Activated CD8-positive, alpha-beta memory T cell treated with anti-CD3 and anti-CD28 coated beads for 4 hours (primary cell): ENCODE measurements around the gene TACR1.
"Not testable (repeated sequence)": the region's sequence is repeated elsewhere in the genome, so short reads cannot be mapped to it uniquely, and the experiment has no call there.

Source experiments
- DNase-seq, 2 donors: peaks; one replicate each; pipeline ENCODE4 v3.0.0-alpha.2; 2020; ENCODE audit warnings: low read depth in 2 of 2

Gene TACR1, protein sequence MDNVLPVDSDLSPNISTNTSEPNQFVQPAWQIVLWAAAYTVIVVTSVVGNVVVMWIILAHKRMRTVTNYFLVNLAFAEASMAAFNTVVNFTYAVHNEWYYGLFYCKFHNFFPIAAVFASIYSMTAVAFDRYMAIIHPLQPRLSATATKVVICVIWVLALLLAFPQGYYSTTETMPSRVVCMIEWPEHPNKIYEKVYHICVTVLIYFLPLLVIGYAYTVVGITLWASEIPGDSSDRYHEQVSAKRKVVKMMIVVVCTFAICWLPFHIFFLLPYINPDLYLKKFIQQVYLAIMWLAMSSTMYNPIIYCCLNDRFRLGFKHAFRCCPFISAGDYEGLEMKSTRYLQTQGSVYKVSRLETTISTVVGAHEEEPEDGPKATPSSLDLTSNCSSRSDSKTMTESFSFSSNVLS

DNA sequence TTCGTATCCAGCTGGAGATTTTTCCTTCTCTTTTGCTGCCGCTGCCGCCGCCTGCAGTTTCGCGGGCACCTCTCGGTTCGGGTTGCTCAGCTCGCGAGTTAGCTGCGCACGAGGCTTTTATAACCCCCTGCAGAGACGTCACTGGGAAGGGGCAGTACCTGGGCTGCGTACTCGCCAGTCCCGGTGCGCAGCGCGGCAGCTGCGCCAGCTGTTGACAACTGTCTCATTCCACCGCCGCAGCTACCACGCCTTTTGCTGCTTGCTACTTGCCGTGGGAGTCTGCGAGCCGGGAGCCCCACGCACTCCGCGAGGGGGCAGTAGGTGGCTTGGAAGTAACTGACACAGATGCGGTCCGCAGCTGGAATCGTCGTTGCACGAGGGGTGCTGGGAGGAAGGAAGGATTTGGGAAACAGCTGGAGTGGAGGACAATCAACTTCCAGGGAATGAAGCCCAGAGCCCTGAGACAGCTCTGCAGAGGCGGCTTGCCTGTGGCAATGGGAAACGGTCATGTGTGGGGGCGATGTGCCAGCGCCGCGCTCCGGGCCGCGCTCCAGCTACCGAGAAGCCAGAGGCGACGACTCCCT is at the start of gene TACR1:
Gene TACR1, minus strand, starts transcription at position 93 of the 584 bp plus-strand sequence. CDS start 586 bp downstream, outside the sequence.
- DNase-seq, result no peak

DNA sequence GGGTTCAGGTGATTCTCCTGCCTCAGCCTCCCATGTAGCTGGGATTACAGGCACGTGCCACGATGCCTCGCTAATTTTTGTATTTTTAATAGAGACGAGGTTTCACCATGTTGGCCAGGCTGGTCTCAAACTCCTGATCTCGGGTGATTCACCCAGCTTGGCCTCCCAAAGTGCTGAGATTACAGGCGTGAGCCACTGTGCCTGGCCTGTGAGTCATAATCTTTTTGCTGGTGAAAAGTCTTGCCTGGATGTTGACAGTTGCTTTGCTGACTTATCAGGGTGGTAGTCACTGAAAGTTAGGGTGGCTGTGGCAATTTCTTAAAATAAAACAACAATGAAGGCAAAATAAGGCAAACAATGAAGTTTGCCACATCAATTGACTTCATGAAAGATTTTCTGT is 49.3 kb upstream of the TACR1 start:
- DNase-seq, result not testable (repeated sequence)

DNA sequence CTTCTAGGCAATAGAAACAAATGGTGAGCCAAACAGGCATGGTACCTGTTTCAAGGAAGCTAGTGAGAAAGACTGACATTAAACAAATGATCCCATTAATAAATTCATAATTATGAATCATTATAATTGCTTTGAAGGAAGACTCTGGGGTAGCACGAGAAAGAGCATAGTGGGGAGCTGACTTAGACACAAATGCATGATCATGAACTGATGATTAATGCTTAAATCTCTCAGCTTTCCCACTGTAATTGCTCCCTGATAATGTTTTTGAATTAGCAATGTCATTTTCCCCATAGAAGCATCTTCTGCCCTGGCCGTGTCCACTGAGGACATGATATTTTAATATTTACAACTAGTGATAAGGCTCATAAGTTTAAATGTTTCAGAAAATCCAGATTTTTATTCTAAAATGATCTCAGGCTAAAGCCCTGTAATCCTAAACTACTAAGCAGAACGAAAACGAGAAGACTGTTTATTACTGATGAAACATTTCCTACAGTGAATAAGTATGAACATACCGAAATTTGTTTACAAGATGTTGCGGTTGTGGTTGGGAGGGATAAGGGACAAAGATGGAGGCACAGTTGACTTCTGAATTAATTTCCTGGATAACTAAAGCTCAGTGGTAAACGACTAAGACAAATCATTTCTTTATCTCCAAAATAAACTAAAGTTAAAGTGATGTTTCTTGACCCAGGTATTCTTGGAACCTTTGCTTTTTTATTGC is 47.3 kb upstream of the TACR1 start:
- no peak for DNase-seq

DNA sequence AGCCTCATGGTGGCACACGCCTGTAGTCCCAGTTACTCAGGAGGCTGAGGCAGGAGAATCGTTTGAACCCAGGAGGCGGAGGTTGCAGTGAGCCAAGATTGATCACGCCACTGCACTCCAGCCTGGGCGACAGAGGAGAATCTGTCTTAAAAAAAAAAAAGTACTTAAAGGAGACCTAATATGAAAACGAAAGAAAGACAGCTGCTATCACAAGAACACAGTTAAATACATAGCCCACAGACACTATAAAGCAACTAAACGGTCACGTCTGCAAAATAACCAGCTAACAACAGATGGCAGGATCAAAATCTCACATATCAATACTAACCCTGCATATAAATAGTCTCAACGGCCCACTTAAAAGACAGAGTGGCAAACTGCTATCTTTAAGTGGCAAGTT is 43.9 kb upstream of the TACR1 start:
- no peak for DNase-seq

DNA sequence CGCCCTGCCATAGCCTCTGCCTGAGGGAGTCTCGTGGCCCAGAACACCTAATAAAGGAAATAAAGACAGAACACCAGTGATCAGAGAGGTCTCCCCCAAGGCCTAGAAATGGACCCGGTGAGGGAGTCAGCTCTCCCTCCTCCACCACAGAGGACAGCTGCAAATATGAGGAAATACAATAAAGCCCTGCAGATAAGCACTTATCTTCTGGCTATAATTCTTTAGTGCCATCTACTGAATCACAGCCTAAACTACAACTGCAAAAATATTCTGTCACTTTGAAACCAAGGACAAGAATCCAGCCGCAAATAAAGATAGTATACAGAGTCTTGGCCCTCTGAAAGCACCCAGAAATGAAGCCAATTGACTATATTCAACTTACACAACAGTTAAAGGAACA is 42.4 kb upstream of the TACR1 start:
- no peak for DNase-seq

DNA sequence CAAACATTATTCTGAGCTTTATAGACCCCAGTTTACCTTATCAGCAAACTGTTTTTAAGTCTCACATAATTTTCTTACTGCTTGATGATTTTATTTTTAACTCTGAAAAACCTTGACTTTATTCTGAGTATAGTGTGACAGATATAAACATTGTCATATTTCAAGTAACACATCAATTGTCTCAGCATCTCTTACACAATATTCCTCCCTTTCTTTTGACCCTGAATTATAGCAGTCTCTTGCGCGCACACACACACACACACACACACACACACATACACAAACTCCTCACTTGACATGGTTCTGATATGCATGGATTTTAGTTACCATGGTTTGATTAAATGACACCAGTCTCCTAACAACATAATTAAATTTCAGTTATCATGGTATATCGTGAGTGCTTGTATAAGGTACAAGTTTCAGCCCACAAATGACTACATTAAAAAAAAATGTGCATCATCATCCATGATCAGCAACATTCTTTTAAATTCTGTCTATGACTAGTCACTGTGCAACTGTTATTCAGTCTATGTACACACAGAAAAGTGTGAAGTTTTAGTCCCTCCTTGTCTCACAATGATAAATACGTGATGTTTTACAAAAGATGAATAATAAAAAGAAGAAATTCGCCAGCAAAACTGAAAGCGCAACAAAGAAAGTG is 39.5 kb upstream of the TACR1 start:
- DNase-seq, result no peak

DNA sequence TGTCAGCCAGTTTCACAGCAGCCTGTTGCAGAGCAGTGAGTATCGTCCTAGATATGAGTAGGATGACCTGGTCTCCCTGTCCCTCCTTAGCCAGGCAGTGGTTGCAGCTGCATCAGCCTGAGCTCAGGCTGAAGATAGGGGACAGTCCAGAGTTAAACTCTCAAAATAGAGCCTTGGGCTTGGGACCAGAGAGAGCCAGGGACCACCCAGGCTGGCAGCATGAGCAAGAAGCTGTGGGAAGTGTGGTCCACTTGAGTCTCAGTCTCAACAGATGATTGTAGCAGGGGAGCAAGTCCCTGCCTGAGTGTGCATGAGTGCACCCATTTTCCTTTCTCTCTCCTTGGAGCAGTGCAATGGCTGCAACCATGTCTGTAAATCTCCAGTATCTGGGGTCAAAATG is 38.0 kb upstream of the TACR1 start:
- no peak for DNase-seq

DNA sequence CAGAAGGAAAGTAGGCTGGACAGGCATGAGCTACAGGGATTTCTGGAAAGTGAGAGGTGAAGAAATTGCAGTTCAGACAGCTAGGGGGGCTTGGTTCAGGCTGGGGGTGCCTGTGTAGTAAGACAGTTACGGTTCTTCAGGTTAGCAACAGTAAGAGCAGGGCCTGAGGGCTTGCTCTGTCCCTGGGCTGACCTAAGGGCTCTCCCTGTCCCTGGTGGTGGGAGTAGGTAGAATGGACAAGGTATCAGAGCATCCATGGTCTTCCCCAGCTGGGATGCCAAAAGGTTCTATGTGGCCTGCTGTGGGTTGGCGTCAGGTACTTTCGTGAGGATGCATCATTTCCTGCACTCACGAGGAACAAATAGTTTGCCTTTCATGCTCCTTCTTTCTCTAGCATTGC is 34.6 kb upstream of the TACR1 start:
- DNase-seq, result no peak

DNA sequence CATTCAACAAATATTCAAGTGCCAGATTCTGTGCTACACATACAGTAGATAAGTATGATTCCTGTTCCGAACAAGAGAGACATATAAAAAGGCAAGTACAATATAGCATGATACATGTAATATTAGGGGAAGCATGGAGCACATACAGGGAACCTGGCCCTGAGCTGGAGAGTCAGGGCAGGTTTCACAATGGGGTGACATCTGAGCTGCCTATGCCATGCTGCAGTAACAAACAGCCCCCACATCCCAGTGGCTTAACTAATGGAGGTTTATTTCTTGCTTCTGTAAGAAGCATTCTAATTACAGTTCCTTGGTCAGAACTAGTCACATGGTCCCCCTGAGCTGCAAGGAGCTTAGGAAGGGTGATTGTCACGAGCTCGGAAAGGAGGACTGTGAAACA is 27.3 kb upstream of the TACR1 start:
- DNase-seq, result no peak

DNA sequence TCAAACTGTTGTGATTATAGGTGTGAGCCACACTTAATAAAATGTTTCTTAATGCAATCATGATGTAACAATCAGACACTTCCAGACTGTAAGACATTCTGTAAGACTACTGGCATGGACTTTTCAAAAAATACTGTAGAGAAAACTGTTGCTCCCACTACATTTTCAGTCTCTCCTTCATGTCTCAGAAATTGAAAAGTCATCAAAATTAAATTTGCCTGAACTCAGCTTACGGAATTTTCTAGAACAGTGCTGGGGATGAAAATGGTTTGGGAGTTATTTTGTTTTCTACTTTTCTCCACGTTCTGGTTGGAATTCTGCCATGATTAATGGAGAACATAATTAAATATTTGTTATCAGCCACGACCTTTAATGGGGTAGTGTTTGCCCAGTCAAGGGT is 26.8 kb upstream of the TACR1 start:
- DNase-seq, result no peak

DNA sequence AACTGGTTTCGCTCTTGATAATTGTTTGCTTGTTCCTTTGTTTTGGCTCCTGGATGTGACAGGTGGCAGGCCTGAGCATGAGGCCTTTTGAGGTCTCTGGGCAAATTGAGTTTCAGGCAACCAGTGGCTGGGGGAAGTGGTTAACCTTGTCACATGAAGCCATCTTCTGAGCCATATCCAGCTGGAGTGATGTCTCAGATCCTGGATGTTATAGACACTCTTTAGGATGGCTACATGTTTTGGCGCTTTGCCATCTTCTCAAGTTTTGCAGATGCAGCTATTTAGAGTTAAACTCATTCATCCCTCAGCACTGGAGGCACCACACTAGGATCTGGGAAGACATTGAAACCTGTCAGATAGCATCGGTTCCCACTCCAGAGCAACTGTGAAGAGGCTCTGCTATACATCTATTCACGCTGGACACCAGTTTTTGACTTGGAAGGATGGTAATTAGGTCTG is 25.3 kb upstream of the TACR1 start:
- DNase-seq, result no peak

DNA sequence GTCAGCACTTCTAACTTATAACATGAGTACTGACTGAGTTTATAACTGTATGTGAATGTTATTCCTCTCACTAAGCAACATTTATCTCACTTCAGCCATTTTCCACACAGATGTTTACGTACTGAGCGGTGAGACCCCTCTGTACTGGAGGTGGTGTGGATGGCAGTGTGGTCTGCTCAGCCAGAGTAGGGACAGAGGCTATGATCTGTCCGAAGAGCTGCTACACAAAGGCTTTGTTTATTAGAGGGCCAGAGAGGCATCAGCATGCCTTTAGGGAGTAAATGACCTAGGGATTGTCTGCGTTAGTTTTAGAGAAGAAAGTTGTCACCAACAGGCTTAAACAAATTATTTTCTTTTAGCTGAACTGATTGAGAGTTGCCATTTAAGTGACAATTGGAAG is 23.2 kb upstream of the TACR1 start:
- no peak for DNase-seq

DNA sequence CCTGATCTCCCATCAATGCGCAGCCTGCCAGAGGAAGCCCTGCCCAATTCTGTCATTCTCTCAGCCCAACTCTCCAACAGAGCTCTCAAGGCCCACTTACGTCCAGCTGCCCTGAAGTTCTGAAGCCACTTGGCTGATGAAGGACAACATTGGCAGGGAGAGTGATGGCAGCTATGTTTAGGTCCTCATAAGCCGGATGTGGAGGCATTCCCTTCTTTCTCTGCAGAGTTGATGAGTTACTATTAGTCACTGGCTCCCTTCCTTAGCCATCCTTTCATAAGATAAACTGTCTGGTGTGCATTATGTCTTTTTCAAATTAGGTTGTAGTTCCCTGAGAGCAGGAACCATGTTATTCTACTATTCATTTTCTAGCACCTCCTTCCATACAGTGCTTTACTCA is 22.5 kb upstream of the TACR1 start:
- DNase-seq, result no peak

DNA sequence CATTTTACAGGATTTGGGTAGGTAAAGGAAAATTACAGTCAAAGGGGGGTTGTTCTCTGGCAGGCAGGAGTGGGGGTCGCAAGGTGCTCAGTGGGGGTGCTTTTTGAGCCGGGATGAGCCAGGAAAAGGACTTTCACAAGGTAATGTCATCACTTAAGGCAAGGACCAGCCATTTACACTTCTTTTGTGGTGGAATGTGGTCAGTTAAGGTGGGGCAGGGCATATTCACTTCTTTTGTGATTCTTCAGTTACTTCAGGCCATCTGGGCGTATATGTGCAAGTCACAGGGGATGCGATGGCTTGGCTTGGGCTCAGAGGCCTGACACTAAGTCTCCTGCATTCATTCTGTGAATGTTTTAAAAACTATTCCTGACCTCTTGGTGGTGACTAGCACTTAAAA is 19.9 kb upstream of the TACR1 start:
- DNase-seq, result not testable (repeated sequence)

DNA sequence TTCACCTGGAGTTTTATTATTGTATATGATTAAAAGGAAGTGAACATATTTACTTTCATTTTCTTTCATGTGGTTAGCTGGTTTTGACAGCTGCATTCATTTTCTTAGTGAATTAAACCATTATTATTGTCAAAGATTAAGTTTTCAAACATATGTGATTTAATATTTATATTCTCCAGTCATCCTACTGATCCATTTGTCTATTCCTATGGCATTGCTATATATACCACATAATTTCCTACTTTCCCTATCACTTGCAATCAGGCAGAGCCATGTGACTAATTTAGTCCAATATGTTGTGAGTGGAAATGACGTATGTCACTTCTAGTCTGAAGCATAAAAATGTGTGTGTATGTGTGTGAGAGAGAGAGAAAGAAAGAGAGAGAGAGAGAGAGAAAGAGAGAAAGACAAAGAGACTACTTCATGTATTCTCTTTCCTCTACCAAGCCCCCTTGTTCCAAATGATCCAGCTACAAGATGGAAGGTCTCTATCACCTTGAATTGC is 12.0 kb upstream of the TACR1 start:
- DNase-seq, result no peak

DNA sequence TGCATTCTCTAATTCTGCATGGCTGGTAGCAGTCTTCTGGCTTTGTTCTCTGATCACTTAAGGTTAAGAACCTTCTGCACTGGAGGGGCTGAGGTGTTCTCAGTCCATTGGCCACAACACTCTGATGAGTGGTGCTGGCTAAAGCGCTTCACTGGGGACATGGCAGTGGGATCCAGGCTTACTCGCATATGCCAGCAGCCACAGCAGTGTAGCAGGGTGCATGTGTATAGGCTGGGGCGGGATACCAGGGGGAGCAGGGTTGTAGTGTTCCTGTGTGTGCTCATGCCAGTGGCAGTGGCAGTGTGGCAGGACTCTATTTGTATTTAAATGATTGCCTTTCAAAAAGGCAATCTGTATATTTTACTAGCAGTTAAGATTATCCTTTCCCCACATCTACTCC is 11.1 kb upstream of the TACR1 start:
- no peak for DNase-seq

DNA sequence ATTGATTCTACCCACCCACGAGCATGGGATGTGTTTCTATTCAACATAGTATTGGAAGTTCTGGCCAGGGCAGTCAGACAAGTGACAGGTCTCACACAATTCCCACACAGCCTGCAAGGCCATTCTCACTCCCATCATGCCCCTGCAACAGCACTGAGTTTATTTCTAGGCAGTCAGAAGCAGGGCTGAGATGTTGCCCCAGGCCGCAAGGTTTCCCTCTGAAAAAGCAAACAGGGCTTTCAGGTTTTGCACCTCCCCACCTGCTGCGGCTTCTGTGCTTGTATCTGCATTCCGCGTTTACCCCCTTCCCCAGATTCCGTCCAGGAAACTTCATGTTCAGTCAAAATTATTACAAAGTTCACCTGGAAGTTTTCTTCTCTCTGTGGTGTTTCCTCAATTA is 9.4 kb upstream of the TACR1 start:
- DNase-seq, result no peak

DNA sequence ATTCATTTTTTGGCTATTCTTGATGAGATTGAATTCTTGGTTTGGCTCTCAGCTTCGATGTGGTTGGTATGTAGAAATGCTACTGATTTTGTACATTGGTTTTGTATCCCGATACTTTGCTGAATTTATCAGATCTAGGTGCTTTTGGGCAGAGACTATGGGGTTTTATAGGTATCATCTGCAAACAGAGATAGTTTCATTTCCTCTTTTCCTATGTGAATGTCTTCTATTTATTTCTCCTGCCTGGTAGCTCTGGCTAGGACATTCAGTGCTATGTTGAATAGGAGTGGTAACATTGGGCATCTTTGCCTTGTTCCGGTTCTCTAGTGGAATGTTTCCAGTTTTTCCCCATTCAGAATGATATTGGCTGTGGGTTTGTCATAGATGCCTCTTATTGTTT is 5.5 kb upstream of the TACR1 start:
- no peak for DNase-seq

DNA sequence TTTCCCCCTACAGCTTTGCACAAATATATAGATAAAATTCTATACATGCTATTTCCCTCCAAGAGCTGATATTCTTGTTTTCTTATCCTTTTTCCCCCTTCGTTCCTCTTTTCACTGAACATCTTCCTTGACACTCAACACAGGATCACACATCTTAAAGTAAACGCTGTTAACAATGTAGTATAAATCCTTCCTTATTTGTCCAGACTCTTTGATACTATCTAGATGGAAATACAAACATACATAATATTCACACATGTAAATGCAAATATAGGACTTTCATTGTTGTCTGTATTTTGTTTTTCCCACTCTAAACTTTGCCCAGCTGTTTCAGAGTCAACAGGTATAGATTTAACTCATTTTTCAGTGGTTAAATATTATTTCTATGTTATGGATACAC is 3.0 kb upstream of the TACR1 start:
- no peak for DNase-seq

DNA sequence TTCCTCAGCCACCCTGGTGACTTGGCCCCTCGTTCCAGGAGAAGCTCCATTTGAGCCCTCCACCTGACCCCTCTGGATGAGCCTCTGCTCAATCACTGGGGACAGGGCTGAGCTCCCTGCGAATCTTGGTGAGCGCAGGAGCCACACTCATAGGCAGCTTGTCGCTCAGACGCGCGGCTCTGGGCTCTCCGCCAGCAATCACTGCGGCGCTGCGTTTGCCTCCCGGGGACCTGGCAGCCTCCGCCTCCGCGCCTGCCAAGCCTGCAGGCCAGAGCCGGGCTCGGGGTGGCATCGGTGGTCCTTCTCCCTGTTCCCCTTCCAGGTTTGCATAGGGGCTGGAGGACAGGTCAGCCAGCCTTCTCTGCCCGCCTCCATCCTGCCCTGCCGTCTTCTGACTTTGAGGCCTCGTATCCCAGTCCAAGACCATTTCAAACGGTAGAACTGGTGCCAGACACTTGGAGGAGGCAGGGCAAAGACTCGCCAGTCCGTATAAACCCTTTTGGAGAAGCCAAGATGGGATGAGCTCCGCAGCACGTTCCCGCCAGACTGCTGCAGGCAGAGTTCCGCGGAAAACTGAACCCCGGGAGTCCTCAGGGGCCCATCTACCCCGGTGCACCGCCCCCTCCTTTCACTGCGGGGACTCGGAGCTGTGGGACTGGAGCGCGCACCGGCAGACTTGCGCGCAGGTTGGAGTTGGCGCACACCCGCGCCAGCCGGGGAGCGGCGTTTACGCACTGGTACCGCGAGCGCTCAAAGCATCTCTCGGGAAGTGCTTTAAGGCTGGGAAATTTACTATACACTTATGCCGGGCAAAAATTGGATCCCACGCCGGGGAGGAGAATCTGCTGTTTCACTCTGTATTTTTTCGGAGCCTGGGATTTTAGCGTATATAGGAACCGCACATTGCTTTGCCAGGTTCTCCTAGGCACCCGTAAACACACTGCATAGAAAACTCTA is 1.1 kb upstream of the TACR1 start:
- no peak for DNase-seq

DNA sequence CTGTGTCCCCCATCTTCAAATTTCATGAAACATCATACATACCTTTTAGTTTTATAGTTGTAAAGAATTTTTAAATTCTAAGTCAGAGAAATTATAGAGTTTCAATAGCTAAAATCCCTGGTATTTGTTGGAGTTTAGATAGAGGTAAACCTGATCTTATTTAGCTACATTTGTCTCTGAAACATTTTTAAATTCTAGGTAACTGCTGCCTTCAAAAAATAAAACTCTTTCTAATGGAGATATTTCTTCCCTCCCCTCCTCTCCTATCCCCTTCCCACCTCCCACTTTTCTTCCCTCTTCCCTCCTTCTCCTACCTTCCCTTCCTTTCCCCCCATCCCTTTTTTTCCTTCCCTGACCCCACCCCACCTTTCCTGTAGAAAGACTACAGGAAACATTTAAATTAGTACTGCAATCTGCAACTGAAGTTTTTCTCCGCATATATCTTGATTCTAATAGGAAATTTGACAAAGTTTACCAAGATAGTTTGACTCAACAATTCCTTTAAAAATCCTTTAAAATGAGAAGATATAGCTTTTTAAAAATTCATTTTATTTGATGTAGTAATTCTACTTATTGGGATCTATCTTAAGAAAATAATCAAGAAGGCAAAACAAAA is 4.1 kb downstream of the TACR1 start:
- DNase-seq, result no peak
